Stimulated activated effector memory CD8-positive, alpha-beta T cell treated with anti-CD3 and anti-CD28 coated beads, Interleukin-12 subunit alpha, Interleukin-12 subunit beta, amount 100 ng/mL, for 72 hours (primary cell): ENCODE measurements around the gene SLC35G2.
"Not testable (repeated sequence)": the region's sequence is repeated elsewhere in the genome, so short reads cannot be mapped to it uniquely, and the experiment has no call there.

Source experiments
- ATAC-seq: fragments of 150-1000 bp; cut with Tn5 transposase; 2 replicates; pipeline ENCODE4 v1.10.0; 2021
- DNase-seq, 2 donors: peaks; one replicate each; pipeline ENCODE4 v3.0.0; 2021 to 2022; ENCODE audit warnings: low spot score in 2 of 2
- H3K27ac Mint-ChIP-seq: one replicate; pipeline ENCODE4 v1.8.0; 2022; ENCODE audit warnings: mild to moderate bottlenecking, mixed read lengths
- H3K36me3 Mint-ChIP-seq: one replicate; pipeline ENCODE4 v1.8.0; 2022; ENCODE audit warnings: mild to moderate bottlenecking, mixed read lengths
- H3K4me1 Mint-ChIP-seq: one replicate; pipeline ENCODE4 v1.8.0; 2022; ENCODE audit warnings: mixed read lengths
- H3K4me3 Mint-ChIP-seq: one replicate; pipeline ENCODE4 v1.8.0; 2022; ENCODE audit warnings: mild to moderate bottlenecking, mixed read lengths
- H3K9me3 Mint-ChIP-seq: one replicate; pipeline ENCODE4 v1.8.0; 2022; ENCODE audit warnings: mixed read lengths

SLC35G2 gene

DNA sequence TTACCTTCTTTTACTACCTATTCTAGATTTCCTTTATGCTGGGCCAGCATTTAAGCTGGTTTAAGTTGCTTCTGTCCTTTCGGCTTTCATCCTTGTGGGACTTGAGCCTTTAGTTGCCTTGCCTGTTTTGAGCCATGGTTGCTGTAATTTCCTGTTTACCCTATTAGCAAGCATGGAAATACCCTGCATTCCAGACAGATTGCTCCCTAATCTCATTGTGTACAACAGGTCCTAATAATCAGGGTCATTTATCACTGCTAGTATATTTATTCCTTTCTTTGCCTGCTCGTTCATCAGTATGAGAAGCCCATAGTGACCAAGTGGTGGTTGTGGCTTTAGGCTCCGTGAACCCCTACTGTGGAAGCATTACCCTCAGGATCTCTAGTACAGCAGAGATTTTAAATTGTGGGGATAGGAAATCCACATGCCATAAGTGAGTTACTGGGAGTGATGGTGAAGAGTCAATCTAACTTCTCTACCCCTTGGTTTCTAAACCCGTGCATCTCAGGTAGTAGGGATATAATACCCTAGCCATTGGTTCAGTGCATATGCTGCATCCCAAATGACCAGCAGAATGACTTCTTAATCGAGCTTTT lies 75.0 kb downstream of the SLC35G2 start:
- Mint-ChIP-seq H3K36me3 (peaks cover 7% of the 10 kb centered on the region), H3K9me3 (no peaks in the 10 kb centered on the region), H3K4me1 (peaks cover 50% of the 10 kb centered on the region), H3K27ac (peak overlapping the region; percentile 60), H3K4me3 (no peak overlapping the region)
- no peak for DNase-seq
- ATAC-seq: no peak

DNA sequence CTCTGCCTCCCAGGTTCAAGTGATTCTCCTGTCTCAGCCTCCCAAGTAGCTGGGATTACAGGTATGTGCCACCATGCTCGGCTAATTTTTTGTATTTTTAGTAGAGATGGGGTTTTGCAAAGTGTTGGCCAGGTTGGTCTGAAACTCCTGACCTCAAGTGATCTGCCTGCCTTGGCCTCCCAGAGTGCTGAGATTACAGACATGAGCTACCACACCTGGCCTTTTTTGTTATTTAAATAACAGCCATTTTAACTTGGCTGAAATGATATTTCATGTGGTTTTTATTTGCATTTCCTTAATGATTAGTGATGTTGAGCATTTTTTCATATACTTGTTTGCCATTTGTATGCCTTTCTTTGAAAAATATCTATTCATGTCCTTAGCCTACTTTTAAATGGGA lies 78.2 kb downstream of the SLC35G2 start:
- H3K9me3 Mint-ChIP-seq, DNase-seq, H3K36me3 Mint-ChIP-seq, ATAC-seq, H3K27ac Mint-ChIP-seq, H3K4me3 Mint-ChIP-seq: not testable (repeated sequence)
- peaks cover 61% of the 10 kb centered on the region for H3K4me1 Mint-ChIP-seq

DNA sequence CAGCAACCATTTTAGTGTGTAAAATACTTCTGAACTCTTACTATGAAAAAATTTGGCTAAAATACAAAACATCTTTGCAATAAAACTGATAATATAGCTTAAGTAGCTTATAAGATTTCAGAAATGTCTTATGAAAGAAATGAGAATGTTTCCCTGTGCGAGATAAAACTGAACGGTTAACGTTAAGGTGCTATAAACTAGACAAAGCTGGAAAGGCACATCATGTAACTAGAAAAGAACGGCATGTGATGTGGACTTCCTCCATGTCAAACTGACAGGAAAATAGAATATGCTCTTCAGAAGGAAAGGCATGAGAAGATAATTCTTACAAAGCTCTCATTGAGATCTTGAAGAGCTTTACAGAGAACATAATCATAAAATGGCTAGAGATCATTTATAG lies 79.6 kb downstream of the SLC35G2 start:
- peaks cover 59% of the 10 kb centered on the region for H3K4me1 Mint-ChIP-seq
- H3K36me3 Mint-ChIP-seq: peaks cover 7% of the 10 kb centered on the region
- H3K9me3 Mint-ChIP-seq: peaks cover 6% of the 10 kb centered on the region
- ATAC-seq (no peak), DNase-seq (no peak)
- H3K27ac Mint-ChIP-seq: no peak overlapping the region
- no peak overlapping the region for H3K4me3 Mint-ChIP-seq

DNA sequence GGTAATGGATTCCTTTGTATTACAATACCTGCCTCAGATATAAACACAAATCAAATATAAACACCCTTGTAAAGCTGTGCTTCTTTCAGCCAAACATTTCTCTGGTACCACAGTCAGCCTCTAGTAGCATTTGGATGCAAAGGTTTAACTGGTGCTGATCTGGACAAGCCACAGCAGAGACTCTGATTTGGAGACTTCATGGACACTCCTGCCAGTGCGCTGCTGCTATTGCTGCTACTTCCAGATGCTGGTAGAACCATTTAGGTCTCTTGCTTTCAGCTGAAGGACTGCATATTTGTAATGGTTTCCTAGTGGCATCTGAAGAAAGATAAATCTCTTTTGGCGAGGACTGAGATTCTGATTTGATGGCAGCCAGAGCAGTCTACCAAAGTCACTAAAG lies 80.0 kb downstream of the SLC35G2 start:
- ATAC-seq: no peak
- no peak for DNase-seq
- no peak overlapping the region for H3K4me3 Mint-ChIP-seq
- H3K27ac Mint-ChIP-seq: peak overlapping the region; percentile 16
- H3K9me3 Mint-ChIP-seq: peaks cover 9% of the 10 kb centered on the region
- H3K4me1 Mint-ChIP-seq: peaks cover 59% of the 10 kb centered on the region
- H3K36me3 Mint-ChIP-seq: peaks cover 7% of the 10 kb centered on the region

DNA sequence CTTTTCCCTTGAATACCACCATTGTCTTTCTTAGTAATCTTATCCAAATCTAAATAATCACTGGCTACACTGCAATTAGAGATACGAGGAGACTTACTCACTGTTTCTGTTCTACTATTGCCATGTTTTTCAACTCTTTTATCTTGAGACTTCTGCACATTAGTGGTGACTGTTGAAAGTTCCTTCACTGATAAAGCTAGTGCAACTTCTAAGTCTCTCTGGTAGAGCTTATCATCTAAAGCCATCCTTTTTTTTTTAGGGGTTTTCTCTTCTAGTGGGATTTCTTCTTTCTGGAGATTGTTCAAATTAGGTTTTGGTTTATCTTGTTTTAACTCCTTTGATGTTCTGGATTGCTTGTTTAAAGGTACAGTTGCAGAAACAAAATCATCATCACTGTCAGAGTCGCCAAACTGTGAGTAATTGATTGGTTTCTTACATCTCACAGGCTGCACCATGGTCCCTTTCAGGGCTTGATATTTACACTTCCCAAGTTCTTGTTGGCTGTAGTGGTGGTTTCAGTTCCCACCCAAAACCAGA lies 80.8 kb downstream of the SLC35G2 start:
- H3K4me3 Mint-ChIP-seq: peak overlapping the region; percentile 15
- no peak for DNase-seq
- H3K9me3 Mint-ChIP-seq: peaks cover 9% of the 10 kb centered on the region
- H3K4me1 Mint-ChIP-seq: peaks cover 55% of the 10 kb centered on the region
- H3K36me3 Mint-ChIP-seq: peaks cover 10% of the 10 kb centered on the region
- H3K27ac Mint-ChIP-seq: peak overlapping the region; percentile 16
- ATAC-seq: peak; percentile 71

DNA sequence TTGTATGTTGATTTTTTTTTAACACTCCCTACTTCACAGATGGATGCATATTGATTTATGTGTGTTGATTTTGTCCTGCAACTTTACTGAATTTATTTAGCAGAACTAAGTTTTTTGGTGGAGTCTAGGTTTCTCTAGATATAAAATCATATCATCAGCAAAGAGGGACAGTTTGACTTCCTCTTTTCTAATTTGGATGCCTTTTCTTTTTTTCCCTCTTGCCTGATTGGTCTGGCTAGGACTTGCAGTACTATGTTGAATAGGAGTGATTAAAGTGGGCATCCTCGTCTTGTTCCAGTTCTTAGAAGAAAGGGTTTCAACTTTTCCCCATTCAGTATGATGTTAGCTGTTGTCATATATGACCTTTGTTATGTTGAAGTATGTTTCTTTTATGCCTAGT lies 81.8 kb downstream of the SLC35G2 start:
- not testable (repeated sequence) for DNase-seq, H3K9me3 Mint-ChIP-seq, H3K27ac Mint-ChIP-seq, ATAC-seq, H3K4me3 Mint-ChIP-seq
- peaks cover 11% of the 10 kb centered on the region for H3K36me3 Mint-ChIP-seq
- peaks cover 57% of the 10 kb centered on the region for H3K4me1 Mint-ChIP-seq

DNA sequence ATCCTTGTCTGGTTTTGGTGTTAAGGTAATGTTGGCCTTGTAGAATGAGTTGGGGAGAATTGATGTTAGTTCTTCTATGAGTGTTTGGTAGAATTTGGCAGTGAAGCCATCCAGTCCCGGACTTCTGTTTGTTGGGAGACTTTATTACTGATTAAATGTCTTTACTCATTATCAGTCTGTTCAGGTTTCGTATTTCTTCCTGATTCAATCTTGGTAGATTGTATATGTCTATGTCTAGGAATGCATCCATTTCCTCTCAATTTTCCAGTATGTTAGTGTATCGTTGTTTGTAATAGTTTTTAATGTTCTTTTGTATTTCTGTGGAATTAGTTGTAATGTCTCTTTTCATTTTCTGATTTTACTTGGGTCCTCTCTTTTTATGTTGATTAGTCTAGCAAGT lies 82.5 kb downstream of the SLC35G2 start:
- peaks cover 6% of the 10 kb centered on the region for H3K36me3 Mint-ChIP-seq
- peaks cover 64% of the 10 kb centered on the region for H3K4me1 Mint-ChIP-seq
- no peak for DNase-seq
- no peak overlapping the region for H3K27ac Mint-ChIP-seq
- no peak overlapping the region for H3K4me3 Mint-ChIP-seq
- peaks cover 9% of the 10 kb centered on the region for H3K9me3 Mint-ChIP-seq
- ATAC-seq: no peak

DNA sequence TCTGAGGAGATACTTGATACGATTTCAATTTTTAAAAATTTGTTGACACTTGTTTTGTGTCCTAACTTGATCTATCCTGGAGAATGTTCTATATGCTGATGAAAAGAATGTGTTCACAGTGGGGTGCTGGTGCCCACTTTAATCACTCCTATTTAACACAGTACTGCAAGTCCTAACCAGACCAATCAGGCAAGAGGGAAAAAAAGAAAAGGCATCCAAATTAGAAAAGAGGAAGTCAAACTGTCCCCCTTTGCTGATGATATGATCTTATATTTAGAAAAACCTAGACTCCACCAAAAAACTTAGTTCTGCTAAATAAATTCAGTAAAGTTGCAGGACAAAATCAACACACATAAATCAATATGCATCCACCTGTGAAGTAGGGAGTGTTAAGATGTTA lies 83.6 kb downstream of the SLC35G2 start:
- H3K4me1 Mint-ChIP-seq: peaks cover 76% of the 10 kb centered on the region
- not testable (repeated sequence) for H3K4me3 Mint-ChIP-seq, H3K36me3 Mint-ChIP-seq, H3K9me3 Mint-ChIP-seq, DNase-seq, ATAC-seq
- peak overlapping the region; percentile 43 for H3K27ac Mint-ChIP-seq

DNA sequence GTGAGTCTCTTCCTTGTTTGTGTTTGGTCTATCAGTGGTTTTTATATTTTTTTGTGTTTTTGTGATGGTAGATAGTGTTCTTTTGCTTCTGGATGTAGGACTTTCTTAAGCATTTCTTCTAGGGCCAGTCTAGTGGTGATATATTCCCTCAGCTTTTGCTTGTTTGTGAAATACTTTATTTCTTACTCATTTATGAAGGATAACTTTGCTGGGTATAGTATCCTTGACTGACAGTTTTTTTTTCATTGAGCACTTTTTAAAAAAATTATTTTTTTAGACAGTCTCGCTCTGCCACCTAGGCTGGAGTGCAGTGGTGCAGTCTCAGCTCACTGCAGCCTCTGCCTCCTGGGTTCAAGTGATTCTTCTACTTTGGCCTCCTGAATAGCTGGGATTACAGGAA lies 85.0 kb downstream of the SLC35G2 start:
- Mint-ChIP-seq H3K36me3 (peaks cover 9% of the 10 kb centered on the region), H3K4me3 (no peak overlapping the region), H3K9me3 (peaks cover 9% of the 10 kb centered on the region), H3K27ac (no peak overlapping the region), H3K4me1 (peaks cover 80% of the 10 kb centered on the region)
- ATAC-seq: no peak
- no peak for DNase-seq

DNA sequence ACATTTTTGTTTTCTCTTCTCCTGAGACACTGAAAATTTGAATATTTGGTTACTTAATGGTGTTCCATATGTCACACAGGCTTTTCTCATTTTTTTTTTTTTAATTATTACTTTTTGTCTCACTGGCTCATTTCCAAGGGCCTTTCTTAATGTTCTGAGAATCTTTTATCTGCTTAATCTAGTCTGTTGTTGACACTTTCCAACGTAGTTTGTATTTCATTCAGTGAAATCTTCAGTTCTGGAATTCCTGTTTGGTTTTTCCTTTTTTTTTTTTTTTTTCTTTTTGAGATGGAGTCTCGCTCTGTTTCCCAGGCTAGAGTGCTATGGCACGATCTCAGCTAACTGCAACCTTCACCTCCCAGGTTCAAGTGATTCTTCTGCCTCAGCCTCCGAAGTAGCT lies 85.8 kb downstream of the SLC35G2 start:
- no peak for DNase-seq
- Mint-ChIP-seq H3K9me3 (peaks cover 9% of the 10 kb centered on the region), H3K36me3 (peaks cover 9% of the 10 kb centered on the region), H3K4me1 (peaks cover 80% of the 10 kb centered on the region), H3K27ac (no peak overlapping the region), H3K4me3 (no peak overlapping the region)
- ATAC-seq: no peak
